Activated CD4-positive, alpha-beta T cell treated with anti-CD3 and anti-CD28 coated beads, Interleukin-2, Interleukin-4, amounts not matched to agents 100 ng/mL and 50 ng/mL, durations not matched to agents 16 hours and 8 hours (primary cell): Measurements from ENCODE around the gene CD1B.
"Not testable (repeated sequence)": the region's sequence is repeated elsewhere in the genome, so short reads cannot be mapped to it uniquely, and the experiment has no call there.

ENCODE experiments used
- DNase-seq: peaks from one replicate; pipeline ENCODE4 v3.0.0-alpha.2; 2020; ENCODE audit warnings: low spot score

The CD1B gene

GRCh38 chr1:158331481-158332150, at the start of gene CD1B:
TSS of gene CD1B (minus strand) at chr1:158331531. CDS start at chr1:158331423, 108 bp downstream.
- DNase-seq, result no peak

- no peak for DNase-seq
These were observed 43.5 kb upstream of the CD1B start for GRCh38 chr1:158374860-158375259.

- DNase-seq, result not testable (repeated sequence)
These were observed 42.8 kb upstream of the CD1B start for GRCh38 chr1:158374101-158374500.

- DNase-seq, result peak; percentile 47
These were observed 40.0 kb upstream of the CD1B start for GRCh38 chr1:158371188-158371953.

- no peak for DNase-seq
These were observed 35.5 kb upstream of the CD1B start for GRCh38 chr1:158366783-158367182.

- DNase-seq, result no peak
These were observed 31.6 kb upstream of the CD1B start for GRCh38 chr1:158362941-158363340.

- no peak for DNase-seq
These were observed 31.2 kb upstream of the CD1B start for GRCh38 chr1:158362482-158362881.

GRCh38 chr1:158357441-158357840, 26.1 kb upstream of the CD1B start:
- no peak for DNase-seq

GRCh38 chr1:158356616-158357015, 25.3 kb upstream of the CD1B start:
- DNase-seq, result no peak

- no peak for DNase-seq
These were observed 24.5 kb upstream of the CD1B start for GRCh38 chr1:158355773-158356285.

- no peak for DNase-seq
These were observed 22.9 kb upstream of the CD1B start for GRCh38 chr1:158354255-158354654.

GRCh38 chr1:158353303-158354075, 22.2 kb upstream of the CD1B start, which contains the start of gene CD1E:
TSS of gene CD1E (plus strand) at chr1:158353894. CDS start at chr1:158353989, 95 bp downstream.
- DNase-seq, result no peak

GRCh38 chr1:158348946-158349345, 17.6 kb upstream of the CD1B start:
- not testable (repeated sequence) for DNase-seq

- DNase-seq, result not testable (repeated sequence)
These were observed 5.1 kb upstream of the CD1B start for GRCh38 chr1:158336413-158336812.

- no peak for DNase-seq
These were observed 3.8 kb upstream of the CD1B start for GRCh38 chr1:158335213-158335532.

GRCh38 chr1:158334526-158335212, 3.3 kb upstream of the CD1B start:
- DNase-seq, result no peak

GRCh38 chr1:158333405-158334155, 2.2 kb upstream of the CD1B start:
- DNase-seq, result no peak

GRCh38 chr1:158331106-158331425, 265 bp downstream of the CD1B start:
- no peak for DNase-seq

GRCh38 chr1:158330391-158331105, 783 bp downstream of the CD1B start:
- DNase-seq, result no peak

GRCh38 chr1:158329733-158330132, 1.6 kb downstream of the CD1B start:
- peak; percentile 12 for DNase-seq

- no peak for DNase-seq
These were observed 2.0 kb downstream of the CD1B start for GRCh38 chr1:158329300-158329699.
